Pancreas (tissue), 10 donors: ENCODE data around the gene FCN2. TPM values are rescaled to one million over a fixed set of nuclear protein-coding genes. Genes with fewer than 3 reads are reported as not detected.

Experiments used
- ATAC-seq, 4 donors: fragments of 200-7000 bp; cut with Tn5 transposase; one replicate each; pipeline versions ENCODE4 v1.8.0 to v1.9.1; 2020; ENCODE audit warnings: mild to moderate bottlenecking in 4 of 4, moderate library complexity in 4 of 4
- DNase-seq, 6 donors: peaks; one replicate each; pipeline ENCODE4 v3.0.0-alpha.2; 2020
- FAIRE-seq: peaks from 2 replicates; lab custom pipeline; 2012; peaks lifted over from hg19 to GRCh38; lab: Jason Lieb, UNC
- H3K27ac ChIP-seq, 4 donors: fragments of 200-600 bp; sonication (generic); 1 replicate in 3 of 4; 2 replicates in 1 of 4; pipeline versions ENCODE4 v1.5.0 to v1.8.0; 2020
- H3K27me3 ChIP-seq, 4 donors: fragments of 200-600 bp; one replicate each; pipeline ENCODE4 v1.8.0; 2021
- H3K36me3 ChIP-seq, 3 donors: fragments of 200-600 bp; sonication (generic) in 1 of 3; one replicate each; pipeline versions ENCODE4 v1.5.0 to v1.8.0; 2020 to 2021
- H3K4me1 ChIP-seq, 3 donors: fragments of 200-600 bp; one replicate each; pipeline ENCODE4 v1.8.0; 2021
- H3K4me3 ChIP-seq, 4 donors: fragments of 200-600 bp; sonication (generic) in 2 of 4; one replicate each; pipeline versions ENCODE4 v1.5.0 to v1.8.0; 2020 to 2021
- H3K9me3 ChIP-seq, 4 donors: fragments of 200-600 bp; one replicate each; pipeline ENCODE4 v1.8.0; 2021
- CTCF ChIP-seq, 4 donors: fragments of 200-600 bp; sonication (generic) in 3 of 4; IDR thresholded peaks; one replicate each; pipeline versions ENCODE4 v1.5.0 to v1.8.0; 2021; ENCODE audit warnings: antibody characterized with exemption in 4 of 4
- WGBS, 2 donors: extraction: QIAGEN DNeasy Blood & Tissue Kit; methylation state at CpG; one replicate each; pipeline ENCODE4 v1.1.7; 2013; 5-methylcytosine and 5-hydroxymethylcytosine counted together
- intact Hi-C, 3 donors: fragments of 100-400 bp; cut with DNase I; formaldehyde crosslinking; loops; one replicate each; pipeline versions ENCODE4 v1.11.1 to v1.14.2; 2022
- polyA plus RNA-seq, 2 donors: library from polyadenylated mRNA; stranded (reverse); fragments of 200-250 nt; gene quantifications; one replicate each; pipeline ENCODE4 v1.2.3, GENCODE V29; 2013
- total RNA-seq, 6 donors: library from RNA; stranded (reverse); fragmentation: NEBNext Ultra II Directional in 4 of 6; extraction: Animal tissue kit (Norgen Biotek cat#: 25700) in 4 of 6; gene quantifications; one replicate each; pipeline versions ENCODE4 v1.2.1 to v1.2.4, GENCODE V29; 2021 to 2023
- donor health status: healthy with polysubstance abuse.
- donor health status: DM: no; HTN: no; CAD: no; lungs with moderate emphysema.
- donor health status: DM: no; HTN: no; CAD: no.
- donor health status: control.
- donor health status: control.
- donor health status: Bipolar disorder and iron deficiency.
- donor health status: DM: yes; HTN: yes; CAD: no.
- donor health status: DM: no; HTN: no; CAD: no.
- donor health status: DM: no; HTN: no; CAD: no.
- donor health status: DM: yes; HTN: yes; CAD: no.

Gene FCN2
- total and polyA plus RNA-seq, 8 donors: 0.16 to 0.84 (median 0.38) TPM; not detected in 3

GRCh38 chr9:134918646-134919045 lies 38.0 kb downstream of the FCN2 start:
- ATAC-seq (no peak), FAIRE-seq (no peak), DNase-seq (no peak)
- Histone ChIP-seq H3K4me1 (no peaks in the 10 kb centered on the region), H3K27me3 (no peaks in the 10 kb centered on the region), H3K36me3 (no peaks in the 10 kb centered on the region), H3K27ac (no peak overlapping the region), H3K4me3 (no peak overlapping the region), H3K9me3 (no peaks in the 10 kb centered on the region)
- intact Hi-C loops: no loop called here
- WGBS, 2 donors: 78 to 79% methylated on average over 10 of the region's 10 CpGs
- TF ChIP-seq CTCF (IDR thresholded peaks at IDR 0.05): no peak

DNA sequence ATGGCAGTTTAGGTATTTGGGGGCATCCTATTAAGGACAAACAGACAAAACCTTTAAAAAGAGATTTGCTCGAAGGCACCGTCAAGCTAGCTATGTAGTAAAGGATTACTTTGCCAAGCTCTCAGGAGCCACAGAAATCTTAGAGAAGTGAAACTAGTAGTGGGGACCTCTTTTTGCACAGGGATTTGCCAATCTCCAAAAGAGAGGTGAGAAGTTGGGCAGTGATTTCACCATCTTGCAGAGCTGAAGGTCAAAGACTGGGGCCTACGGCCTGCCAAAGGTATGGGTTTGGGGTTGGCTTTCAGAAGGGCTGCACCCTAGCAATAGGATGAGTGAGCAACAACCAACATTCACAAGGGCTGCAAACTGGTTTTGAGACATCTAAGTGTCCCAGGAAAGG lies 38.7 kb downstream of the FCN2 start:
- FAIRE-seq: no peak
- Histone ChIP-seq H3K36me3 (no peaks in the 10 kb centered on the region), H3K27ac (no peak overlapping the region), H3K27me3 (no peaks in the 10 kb centered on the region), H3K4me3 (no peak overlapping the region), H3K9me3 (no peaks in the 10 kb centered on the region), H3K4me1 (no peaks in the 10 kb centered on the region)
- WGBS, 2 donors: 80 to 91% methylated on average over 3 of the region's 3 CpGs
- no peak for TF ChIP-seq CTCF (IDR thresholded peaks at IDR 0.05)
- intact Hi-C loops: no loop called here
- ATAC-seq: no peak
- peak in 1 of 6 donors; percentile 1 for DNase-seq

GRCh38 chr9:134922066-134922931 lies 41.7 kb downstream of the FCN2 start:
- peak in 2 of 4 donors; percentile 76 to 82 for ATAC-seq
- no peak for FAIRE-seq

DNA sequence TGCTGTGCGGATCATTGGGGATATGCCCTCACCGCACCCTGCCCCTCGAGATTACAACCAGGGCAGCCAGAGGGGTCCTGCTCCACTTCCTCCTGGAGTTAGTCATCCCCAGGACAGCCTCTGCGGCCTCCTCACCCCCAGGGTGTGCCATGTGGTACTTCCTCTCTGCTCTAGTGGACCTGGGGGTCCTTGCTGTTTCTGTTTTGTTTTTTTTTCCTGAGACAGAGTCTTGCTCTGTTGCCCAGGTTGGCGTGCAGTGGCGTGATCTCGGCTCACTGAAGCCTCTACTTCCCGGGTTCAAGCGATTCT lies 42.3 kb downstream of the FCN2 start:
- ATAC-seq: peak in 2 of 4 donors; percentile 32 to 38
- Histone ChIP-seq H3K4me3 (no peak overlapping the region), H3K27ac (no peak overlapping the region), H3K27me3 (no peaks in the 10 kb centered on the region), H3K9me3 (no peaks in the 10 kb centered on the region), H3K4me1 (no peaks in the 10 kb centered on the region), H3K36me3 (no peaks in the 10 kb centered on the region)
- intact Hi-C loops: no loop called here
- no peak for TF ChIP-seq CTCF (IDR thresholded peaks at IDR 0.05)
- DNase-seq: peak in 2 of 6 donors; percentile 4 to 36
- WGBS, 2 donors: 66 to 83% methylated on average over 9 of the region's 9 CpGs
- FAIRE-seq: no peak

More at GRCh38 chr9:134922066-134922931, 41.7 kb downstream of the FCN2 start:
- no peaks in the 10 kb centered on the region for H3K4me1 ChIP-seq
- no peaks in the 10 kb centered on the region for H3K9me3 ChIP-seq
- no peaks in the 10 kb centered on the region for H3K36me3 ChIP-seq
- DNase-seq: peak in 2 of 6 donors; percentile 26 to 37
- H3K4me3 ChIP-seq: no peak overlapping the region
- intact Hi-C loops: no loop called here
- no peaks in the 10 kb centered on the region for H3K27me3 ChIP-seq
- no peak overlapping the region for H3K27ac ChIP-seq
- whole genome bisulfite sequencing, 2 donors: 53 to 60% methylated on average over 14 of the region's 14 CpGs
- TF ChIP-seq CTCF (IDR thresholded peaks at IDR 0.05): no peak

DNA sequence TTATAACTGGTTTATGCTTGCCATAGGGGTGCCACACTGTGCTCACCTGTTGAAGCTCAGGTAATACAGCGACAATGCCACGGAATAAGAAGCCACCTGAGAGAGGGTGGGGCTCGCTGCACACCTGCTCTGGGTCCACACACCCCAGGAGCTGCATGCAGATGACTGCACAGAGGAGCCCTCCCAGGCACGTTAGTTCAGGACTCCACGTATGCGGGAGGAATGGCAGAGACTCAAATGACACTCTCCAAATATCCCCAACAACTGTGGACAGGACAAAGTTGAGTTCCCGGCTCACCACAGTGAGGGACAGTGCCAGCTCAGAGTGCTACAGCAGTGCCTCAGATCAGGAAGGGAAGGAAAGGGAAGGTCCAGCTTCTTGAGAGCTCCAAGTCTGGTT lies 42.9 kb downstream of the FCN2 start:
- intact Hi-C loops: no loop called here
- ATAC-seq: no peak
- no peaks in the 10 kb centered on the region for H3K9me3 ChIP-seq
- 55 to 74% methylated on average over 7 of the region's 7 CpGs for WGBS, 2 donors
- no peaks in the 10 kb centered on the region for H3K4me1 ChIP-seq
- H3K27me3 ChIP-seq: no peaks in the 10 kb centered on the region
- peak in 1 of 6 donors; percentile 8 for DNase-seq
- no peak overlapping the region for H3K4me3 ChIP-seq
- H3K36me3 ChIP-seq: no peaks in the 10 kb centered on the region
- no peak overlapping the region for H3K27ac ChIP-seq
- TF ChIP-seq CTCF (IDR thresholded peaks at IDR 0.05): no peak
- no peak for FAIRE-seq
